ENCODE results near the gene WDFY4.

WDFY4 gene

DNA sequence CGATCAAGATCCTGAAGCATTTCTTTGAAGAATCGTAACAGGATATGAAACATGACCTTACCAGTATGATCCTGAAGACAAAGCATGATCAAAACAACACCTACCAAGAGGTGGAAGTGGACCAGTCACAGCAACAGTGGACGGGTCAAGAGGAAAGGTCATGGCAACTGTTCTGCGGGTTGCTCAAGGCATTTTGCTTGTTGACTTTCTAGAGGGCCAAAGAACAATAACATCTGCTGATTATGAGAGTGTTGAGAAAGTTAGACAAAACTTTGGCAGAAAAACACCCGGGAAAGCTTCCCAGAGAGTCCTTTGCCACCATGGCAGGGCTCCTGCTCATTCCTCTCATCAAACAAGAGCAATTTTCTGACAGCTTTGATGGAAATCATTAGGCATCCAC lies 320.6 kb downstream of the WDFY4 start:
- TF ChIP-seq, protein P1, sequence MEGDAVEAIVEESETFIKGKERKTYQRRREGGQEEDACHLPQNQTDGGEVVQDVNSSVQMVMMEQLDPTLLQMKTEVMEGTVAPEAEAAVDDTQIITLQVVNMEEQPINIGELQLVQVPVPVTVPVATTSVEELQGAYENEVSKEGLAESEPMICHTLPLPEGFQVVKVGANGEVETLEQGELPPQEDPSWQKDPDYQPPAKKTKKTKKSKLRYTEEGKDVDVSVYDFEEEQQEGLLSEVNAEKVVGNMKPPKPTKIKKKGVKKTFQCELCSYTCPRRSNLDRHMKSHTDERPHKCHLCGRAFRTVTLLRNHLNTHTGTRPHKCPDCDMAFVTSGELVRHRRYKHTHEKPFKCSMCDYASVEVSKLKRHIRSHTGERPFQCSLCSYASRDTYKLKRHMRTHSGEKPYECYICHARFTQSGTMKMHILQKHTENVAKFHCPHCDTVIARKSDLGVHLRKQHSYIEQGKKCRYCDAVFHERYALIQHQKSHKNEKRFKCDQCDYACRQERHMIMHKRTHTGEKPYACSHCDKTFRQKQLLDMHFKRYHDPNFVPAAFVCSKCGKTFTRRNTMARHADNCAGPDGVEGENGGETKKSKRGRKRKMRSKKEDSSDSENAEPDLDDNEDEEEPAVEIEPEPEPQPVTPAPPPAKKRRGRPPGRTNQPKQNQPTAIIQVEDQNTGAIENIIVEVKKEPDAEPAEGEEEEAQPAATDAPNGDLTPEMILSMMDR (IDR thresholded peaks at IDR 0.05; ENCODE audit: extremely low read depth, missing control alignments) = no peak
- DNase-seq (ENCODE audit: low spot score) = no peak

DNA sequence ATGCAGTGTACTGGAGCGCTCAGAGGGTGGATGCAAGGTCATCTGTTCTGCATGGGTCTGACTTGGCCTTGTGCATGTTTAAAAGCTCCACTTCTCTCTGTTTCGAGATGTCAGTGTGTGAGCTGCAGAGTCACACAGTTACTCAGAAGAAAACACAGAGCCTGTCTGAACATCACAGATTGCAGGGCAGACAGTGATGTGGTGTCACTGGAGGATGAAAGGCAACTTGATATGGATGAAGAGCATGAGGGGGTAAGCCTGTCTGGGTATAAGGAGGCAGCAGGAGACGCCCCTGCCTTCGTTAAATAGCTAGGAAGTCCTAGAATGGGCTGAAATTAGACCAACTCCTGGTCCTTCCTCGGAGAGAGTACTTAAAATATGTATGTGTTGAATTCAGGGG lies 322.5 kb downstream of the WDFY4 start:
- no peak for DNase-seq (ENCODE audit: low spot score)
- TF ChIP-seq, protein P1 (IDR thresholded peaks at IDR 0.05; ENCODE audit: extremely low read depth, missing control alignments) = no peak

DNA sequence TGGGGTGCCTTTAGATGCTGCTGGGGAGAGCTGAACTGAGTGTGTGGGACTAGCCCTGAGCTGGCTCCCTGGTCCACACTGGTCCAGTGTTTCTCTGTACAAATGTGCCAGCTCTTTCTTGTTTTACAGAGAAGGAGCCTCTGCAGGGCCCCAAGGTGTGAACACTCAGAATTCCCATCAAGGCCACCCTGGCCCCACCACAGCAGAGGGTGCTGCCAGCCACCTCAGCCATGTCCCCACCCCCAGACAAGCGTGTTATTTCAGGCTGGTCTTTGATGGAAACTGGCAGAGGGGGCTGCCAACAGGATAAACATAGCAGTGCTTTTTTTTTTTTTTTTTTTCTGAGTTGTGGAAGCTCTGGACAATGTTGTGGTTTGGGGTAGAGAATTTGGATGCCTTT lies 323.4 kb downstream of the WDFY4 start:
- no peak for DNase-seq (ENCODE audit: low spot score)
- TF ChIP-seq, protein P1 (IDR thresholded peaks at IDR 0.05; ENCODE audit: extremely low read depth, missing control alignments) = no peak

DNA sequence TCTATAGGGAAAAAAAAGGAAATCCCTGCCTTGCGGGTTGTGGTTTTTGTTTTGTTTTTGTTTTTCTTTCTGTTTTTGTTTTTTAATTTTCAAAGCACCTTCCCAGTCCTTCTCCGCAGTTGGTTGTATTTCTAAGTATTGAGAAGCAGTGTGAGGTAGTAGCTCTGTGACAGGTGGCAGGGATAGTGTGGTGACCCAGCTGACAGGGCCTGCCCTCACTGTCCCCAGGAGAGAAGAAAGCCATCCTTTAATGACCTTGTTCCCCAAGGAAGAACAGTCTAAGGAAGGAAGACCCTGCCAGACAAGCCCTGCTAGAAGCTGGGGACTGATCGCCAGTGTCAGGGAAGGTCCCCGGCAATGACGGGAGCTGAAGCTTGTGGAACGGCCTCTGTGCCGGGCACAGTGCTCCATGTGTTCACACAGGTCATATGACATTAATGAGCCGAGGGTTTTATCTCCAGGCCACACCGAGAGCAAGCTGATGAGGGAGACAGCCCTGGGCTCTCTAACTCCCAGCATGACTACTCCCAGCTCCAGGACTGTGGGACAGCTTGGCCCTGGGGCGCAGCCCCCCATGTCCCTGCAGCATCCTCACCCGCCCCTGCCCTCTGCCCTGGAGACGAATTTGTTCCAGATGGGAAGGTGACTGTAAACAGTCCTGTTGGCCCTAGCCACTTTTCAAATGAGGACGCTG lies 324.0 kb downstream of the WDFY4 start:
- TF ChIP-seq, protein P1 (IDR thresholded peaks at IDR 0.05; ENCODE audit: extremely low read depth, missing control alignments) = no peak
- DNase-seq (ENCODE audit: low spot score) = no peak

DNA sequence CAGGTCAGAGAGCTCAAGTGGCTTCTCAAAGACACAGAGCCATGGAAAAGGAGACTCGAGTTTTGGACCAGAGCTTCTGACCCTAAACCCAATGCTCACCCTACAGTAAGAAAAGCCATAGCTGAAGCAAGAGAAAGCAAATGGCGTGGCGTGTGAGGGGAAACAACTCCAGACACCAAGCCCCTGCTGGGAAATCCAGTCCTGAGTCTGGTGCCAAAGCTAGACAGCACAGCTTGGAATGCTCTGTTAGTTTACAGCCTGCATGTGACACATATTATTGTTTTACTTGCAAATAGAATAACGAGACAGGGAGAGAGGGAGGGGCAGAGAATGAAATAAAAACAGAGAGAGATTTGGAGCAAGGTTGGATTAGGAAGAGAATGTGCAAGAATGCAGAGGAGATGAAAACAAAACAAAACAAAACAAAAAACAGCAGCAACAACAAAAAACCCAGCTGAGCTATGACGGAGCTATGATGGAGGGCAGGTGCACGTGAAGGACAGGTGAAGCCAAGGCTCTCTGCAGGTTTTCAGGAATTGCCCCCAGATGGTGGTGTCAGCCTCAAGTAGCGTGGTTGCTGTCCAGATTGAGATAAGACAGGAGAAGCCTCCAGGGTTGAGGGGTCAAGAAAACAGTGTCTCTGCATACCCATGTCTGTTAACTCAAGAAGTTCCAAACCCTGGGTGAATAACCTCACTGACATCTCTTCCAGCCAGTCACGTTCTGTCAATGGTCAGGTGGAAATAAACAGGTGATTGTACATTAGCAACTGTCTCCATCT lies 324.7 kb downstream of the WDFY4 start:
- TF ChIP-seq, protein P1 (IDR thresholded peaks at IDR 0.05; ENCODE audit: extremely low read depth, missing control alignments) = no peak

DNA sequence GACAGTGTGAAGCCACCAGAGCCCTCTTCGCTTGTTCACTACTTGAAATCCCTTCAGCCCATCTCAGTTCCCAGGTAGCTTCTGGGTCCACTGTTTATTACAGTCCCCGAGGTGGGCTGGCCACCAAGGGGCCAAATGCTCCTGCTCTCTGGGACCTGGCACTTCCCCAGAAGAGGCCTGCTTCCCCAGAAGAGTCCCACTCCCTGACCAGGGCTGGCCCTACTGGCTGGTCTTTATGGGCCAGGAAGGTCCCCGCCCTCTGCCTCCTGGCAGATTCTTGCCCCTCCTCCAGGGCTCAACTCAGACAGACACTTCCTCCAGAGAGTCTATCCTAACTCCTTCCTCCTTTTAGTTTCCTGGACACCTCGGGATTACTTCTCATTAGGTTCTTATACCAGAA lies 325.6 kb downstream of the WDFY4 start:
- DNase-seq (ENCODE audit: low spot score) = no peak
- TF ChIP-seq, protein P1 (IDR thresholded peaks at IDR 0.05; ENCODE audit: extremely low read depth, missing control alignments) = no peak

More for the DNA sequence above, 324.7 kb downstream of the WDFY4 start:
- no peak for DNase-seq (ENCODE audit: low spot score)

DNA sequence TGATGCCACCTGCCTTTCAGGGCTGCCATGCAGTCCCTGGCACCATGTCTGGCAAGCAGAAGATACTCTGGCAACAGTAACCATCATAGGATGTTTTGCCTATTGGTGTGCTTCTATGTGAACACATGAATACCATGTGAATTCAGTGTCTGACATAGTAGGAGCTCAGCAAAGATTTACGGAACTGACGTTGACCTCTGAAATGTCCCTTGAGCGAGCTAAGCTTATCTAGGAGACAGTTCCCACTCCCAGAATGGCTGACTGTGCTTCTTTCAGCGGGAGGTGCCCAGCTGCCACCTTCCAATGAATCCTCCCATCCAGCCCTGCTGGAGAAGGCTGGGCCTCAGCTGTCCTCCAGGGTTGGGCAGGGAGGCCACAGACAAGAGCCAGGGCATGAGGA lies 326.2 kb downstream of the WDFY4 start:
- no peak for DNase-seq (ENCODE audit: low spot score)
- TF ChIP-seq, protein P1 (IDR thresholded peaks at IDR 0.05; ENCODE audit: extremely low read depth, missing control alignments) = no peak

Measured in GM20000 (cell line).